T47D (cell line): ENCODE results near the gene DNAJC18.
"Not testable (repeated sequence)": the region's sequence is repeated elsewhere in the genome, so short reads cannot be mapped to it uniquely, and the experiment has no call there.

Experiments used
- DNase-seq, 2 experiments: peaks; one replicate each; pipeline versions ENCODE4 v3.0.0 to v3.0.0-alpha.2; 2011 to 2012; ENCODE audit warnings: low read depth in 1 of 2, low spot score in 1 of 2
- JUND ChIP-seq: IDR thresholded peaks from 2 replicates; pipeline ENCODE4 v1.6.1; 2012; ENCODE audit warnings: low read depth
- in situ Hi-C: cut with HindIII; loops from 2 replicates; pipeline ENCODE4 v1.10.0; 2016; ENCODE audit warnings: low sequenced_read_pairs, low pct_unique_long_range_greater_than_20kb

Gene DNAJC18

GRCh38 chr5:139391570-139392323 is 47.6 kb downstream of the DNAJC18 start:
- TF ChIP-seq JUND: no peak
- peak in 1 of 2 experiments; percentile 65 for DNase-seq
- in situ Hi-C loops: no loop called here

GRCh38 chr5:139390639-139391569 is 48.4 kb downstream of the DNAJC18 start:
- no peak for DNase-seq
- TF ChIP-seq JUND: no peak
- in situ Hi-C loops: no loop called here

- in situ Hi-C loops: no loop called here
- no peak for DNase-seq
- TF ChIP-seq JUND: no peak
Observed at GRCh38 chr5:139389701-139390638, 49.4 kb downstream of the DNAJC18 start, which contains the start of gene MZB1. MZB1 (minus strand) TSS chr5:139389913; CDS start chr5:139389856, 57 bp downstream.

GRCh38 chr5:139388198-139388821 is 51.0 kb downstream of the DNAJC18 start:
- TF ChIP-seq JUND: no peak; the same call in 1 of the 2 replicates
- in situ Hi-C loops: no loop called here
- DNase-seq: peak; percentile 96 to 97

- no peak for TF ChIP-seq JUND
- in situ Hi-C loops: no loop called here
- DNase-seq: no peak
Observed at GRCh38 chr5:139387611-139388197, 51.6 kb downstream of the DNAJC18 start.

- in situ Hi-C loops, DNase-seq: not testable (repeated sequence)
Observed at GRCh38 chr5:139386956-139387355, 52.4 kb downstream of the DNAJC18 start.

GRCh38 chr5:139386050-139386438 is 53.3 kb downstream of the DNAJC18 start:
- DNase-seq: no peak
- no peak for TF ChIP-seq JUND
- in situ Hi-C loops: no loop called here

- DNase-seq: peak; percentile 68 to 84
- in situ Hi-C loops: no loop called here
- no peak for TF ChIP-seq JUND
Observed at GRCh38 chr5:139385061-139386049, 54.0 kb downstream of the DNAJC18 start.

- no peak for TF ChIP-seq JUND
- DNase-seq: no peak
- in situ Hi-C loops: no loop called here
Observed at GRCh38 chr5:139384591-139385051, 54.7 kb downstream of the DNAJC18 start.

GRCh38 chr5:139383993-139384590 is 55.2 kb downstream of the DNAJC18 start:
- peak in 1 of 2 experiments; percentile 71 for DNase-seq
- in situ Hi-C loops: no loop called here
- no peak for TF ChIP-seq JUND
